ENCODE data around the gene OTUD7B. TPM values are rescaled to one million over a fixed set of nuclear protein-coding genes. Genes with fewer than 3 reads are reported as not detected.

OTUD7B gene
- total and polyA plus RNA-seq, 4 donors, result 4.0 to 28.3 (median 17.1) TPM

DNA sequence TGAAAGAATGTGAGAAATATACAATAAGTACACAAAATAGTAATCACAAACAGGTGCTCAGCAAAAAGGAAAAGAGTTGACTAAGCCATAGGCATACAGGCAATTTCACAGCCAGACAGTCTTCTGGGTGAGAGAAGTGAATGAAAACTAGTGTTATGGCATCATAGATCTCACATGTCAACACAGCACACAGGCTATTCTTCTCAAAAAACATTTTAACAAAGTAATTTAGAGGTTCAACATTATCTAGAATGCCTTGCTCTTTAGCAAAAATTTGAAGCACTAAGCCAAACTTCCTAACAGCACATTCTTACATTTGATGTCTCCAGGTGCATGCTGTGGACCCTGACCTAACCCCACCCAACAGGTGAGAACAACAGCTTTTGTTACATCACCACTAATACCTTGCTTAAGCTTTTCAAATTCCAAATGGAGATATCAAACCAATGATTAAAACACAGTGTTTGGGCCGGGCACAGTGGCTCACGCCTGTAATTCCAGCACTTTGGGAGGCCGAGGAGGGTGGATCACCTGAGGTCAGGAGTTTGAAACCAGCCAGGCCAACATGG is 30.5 kb downstream of the OTUD7B start:
- WGBS, 2 donors, result 96 to 97% methylated on average over 3 of the region's 3 CpGs
- no peaks in the 10 kb centered on the region for H3K27me3 ChIP-seq (ENCODE audit: control insufficient read depth in 3 of 3, insufficient read depth in 3 of 3, low read length in 2 of 3)
- H3K36me3 ChIP-seq (ENCODE audit: control insufficient read depth in 4 of 4, insufficient read depth in 4 of 4, low read length in 4 of 4), result peaks cover 5 to 6% (median 5%) of the 10 kb centered on the region in 4 donors
- TF ChIP-seq CTCF (IDR thresholded peaks at IDR 0.05; ENCODE audit: control extremely low read depth, extremely low read depth), result no peak
- H3K4me3 ChIP-seq, result no peak overlapping the region
- ATAC-seq (ENCODE audit: insufficient read depth, low FRiP score) (no peak), DNase-seq (no peak)
- no peaks in the 10 kb centered on the region for H3K9me3 ChIP-seq (ENCODE audit: control insufficient read depth in 4 of 4, insufficient read depth in 3 of 4, low read length in 3 of 4)
- no peak overlapping the region for H3K27ac ChIP-seq (ENCODE audit: low read depth in 1 of 2, low read length in 1 of 2)
- H3K9ac ChIP-seq (ENCODE audit: insufficient read depth in 1 of 2, low read length in 2 of 2), result no peak overlapping the region
- peaks cover 0 to 15% (median 0%) of the 10 kb centered on the region in 5 donors for H3K4me1 ChIP-seq (ENCODE audit: control insufficient read depth in 5 of 5, insufficient read depth in 5 of 5, low read length in 5 of 5)

GRCh38 chr1:149979245-149979971 is 31.1 kb downstream of the OTUD7B start:
- Histone ChIP-seq H3K4me3 (no peak overlapping the region), H3K27ac (ENCODE audit: low read depth in 1 of 2, low read length in 1 of 2) (no peak overlapping the region), H3K27me3 (ENCODE audit: control insufficient read depth in 3 of 3, insufficient read depth in 3 of 3, low read length in 2 of 3) (no peaks in the 10 kb centered on the region), H3K9ac (ENCODE audit: insufficient read depth in 1 of 2, low read length in 2 of 2) (no peak overlapping the region), H3K36me3 (ENCODE audit: control insufficient read depth in 4 of 4, insufficient read depth in 4 of 4, low read length in 4 of 4) (peaks cover 7 to 10% (median 8%) of the 10 kb centered on the region in 4 donors), H3K9me3 (ENCODE audit: control insufficient read depth in 4 of 4, insufficient read depth in 3 of 4, low read length in 3 of 4) (no peaks in the 10 kb centered on the region), H3K4me1 (ENCODE audit: control insufficient read depth in 5 of 5, insufficient read depth in 5 of 5, low read length in 5 of 5) (peaks cover 0 to 15% (median 0%) of the 10 kb centered on the region in 5 donors)
- ATAC-seq (ENCODE audit: insufficient read depth, low FRiP score) (no peak), DNase-seq (no peak)
- whole genome bisulfite sequencing, 2 donors, result 94 to 99% methylated on average over 2 of the region's 2 CpGs
- TF ChIP-seq CTCF (IDR thresholded peaks at IDR 0.05; ENCODE audit: control extremely low read depth, extremely low read depth), result no peak

DNA sequence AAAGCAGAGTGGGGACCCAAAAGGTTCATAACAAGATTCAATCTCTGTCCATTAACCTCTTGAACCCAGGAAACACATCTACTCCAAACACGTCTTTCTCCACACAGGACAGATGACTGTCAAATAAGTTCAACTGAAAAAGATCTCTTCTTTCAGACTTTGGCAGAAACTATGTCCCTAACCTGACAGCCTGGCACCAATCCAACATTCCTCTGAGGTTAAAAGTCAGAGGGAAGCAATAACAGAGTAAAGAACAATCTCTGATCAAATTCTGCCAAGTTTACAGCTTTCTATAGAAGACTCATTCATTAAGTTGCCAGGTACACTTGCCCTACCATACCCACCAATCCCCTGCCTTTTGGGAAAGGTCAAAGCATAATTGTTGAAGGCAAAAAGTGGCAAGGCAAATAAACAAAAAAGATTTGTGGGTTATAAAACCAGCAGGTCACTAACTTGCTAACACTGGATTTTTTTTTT is 31.9 kb downstream of the OTUD7B start:
- no peak overlapping the region for H3K27ac ChIP-seq (ENCODE audit: low read depth in 1 of 2, low read length in 1 of 2)
- H3K36me3 ChIP-seq (ENCODE audit: control insufficient read depth in 4 of 4, insufficient read depth in 4 of 4, low read length in 4 of 4), result peaks cover 8 to 11% (median 10%) of the 10 kb centered on the region in 4 donors
- DNase-seq, result no peak
- no peak overlapping the region for H3K4me3 ChIP-seq
- H3K27me3 ChIP-seq (ENCODE audit: control insufficient read depth in 3 of 3, insufficient read depth in 3 of 3, low read length in 2 of 3), result no peaks in the 10 kb centered on the region
- H3K4me1 ChIP-seq (ENCODE audit: control insufficient read depth in 5 of 5, insufficient read depth in 5 of 5, low read length in 5 of 5), result peaks cover 0 to 15% (median 0%) of the 10 kb centered on the region in 5 donors
- 40 to 53% methylated on average over 1 of the region's 1 CpG for WGBS, 2 donors
- H3K9ac ChIP-seq (ENCODE audit: insufficient read depth in 1 of 2, low read length in 2 of 2), result no peak overlapping the region
- TF ChIP-seq CTCF (IDR thresholded peaks at IDR 0.05; ENCODE audit: control extremely low read depth, extremely low read depth), result no peak
- no peak for ATAC-seq (ENCODE audit: insufficient read depth, low FRiP score)
- no peaks in the 10 kb centered on the region for H3K9me3 ChIP-seq (ENCODE audit: control insufficient read depth in 4 of 4, insufficient read depth in 3 of 4, low read length in 3 of 4)
